Erythroblast (primary cell): ENCODE data around the gene BPHL.
"Not testable (repeated sequence)": the region's sequence is repeated elsewhere in the genome, so short reads cannot be mapped to it uniquely, and the experiment has no call there.

Experiments
- DNase-seq, 2 experiments: peaks; one replicate each; lab custom pipeline; 2025; lab: John Stamatoyannopoulos, UW
- GATA1 ChIP-seq: IDR thresholded peaks from 2 replicates; pipeline ENCODE4 v1.6.1; 2011; ENCODE audit warnings: low read depth, mild to moderate bottlenecking, control low read depth, low read length, moderate library complexity
- POLR2A ChIP-seq: IDR thresholded peaks from 2 replicates; pipeline ENCODE4 v1.6.1; 2011; ENCODE audit warnings: mild to moderate bottlenecking, low read length

BPHL gene

DNA sequence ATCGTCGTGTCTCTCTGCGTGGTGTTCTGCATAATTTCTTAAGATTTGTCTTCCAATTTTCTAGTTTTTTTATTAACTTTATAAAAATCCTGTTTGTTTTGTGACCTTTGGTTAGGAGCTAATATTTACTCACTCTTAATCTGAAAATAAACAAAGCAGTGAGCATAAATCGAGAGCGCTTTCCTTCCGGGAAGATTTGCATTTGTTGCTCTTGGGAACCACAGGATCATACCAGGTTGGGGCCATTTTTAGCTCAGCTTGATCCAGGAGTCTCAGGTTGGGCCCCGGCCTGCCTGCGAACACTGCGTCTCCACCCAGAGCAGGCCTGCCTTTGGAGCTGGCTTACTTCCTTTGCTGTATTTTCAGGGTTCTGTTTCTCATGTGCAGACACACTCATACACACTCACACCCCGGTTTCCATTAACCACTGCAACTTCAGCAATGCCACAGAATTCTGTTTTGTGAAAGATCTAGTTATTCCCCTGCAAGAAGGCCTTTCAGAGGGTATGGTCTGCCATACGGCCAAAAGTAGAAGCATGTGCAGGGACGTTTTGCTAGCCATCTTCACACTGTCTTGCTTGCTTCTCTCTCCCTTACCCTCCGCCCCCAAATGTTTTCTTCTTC is 17.3 kb downstream of the BPHL start:
- no peak for DNase-seq
- TF ChIP-seq GATA1 (no peak), POLR2A (no peak)

- DNase-seq = no peak
- TF ChIP-seq POLR2A (no peak), GATA1 (no peak)
Observed at GRCh38 chr6:3136292-3137011, 17.9 kb downstream of the BPHL start.

DNA sequence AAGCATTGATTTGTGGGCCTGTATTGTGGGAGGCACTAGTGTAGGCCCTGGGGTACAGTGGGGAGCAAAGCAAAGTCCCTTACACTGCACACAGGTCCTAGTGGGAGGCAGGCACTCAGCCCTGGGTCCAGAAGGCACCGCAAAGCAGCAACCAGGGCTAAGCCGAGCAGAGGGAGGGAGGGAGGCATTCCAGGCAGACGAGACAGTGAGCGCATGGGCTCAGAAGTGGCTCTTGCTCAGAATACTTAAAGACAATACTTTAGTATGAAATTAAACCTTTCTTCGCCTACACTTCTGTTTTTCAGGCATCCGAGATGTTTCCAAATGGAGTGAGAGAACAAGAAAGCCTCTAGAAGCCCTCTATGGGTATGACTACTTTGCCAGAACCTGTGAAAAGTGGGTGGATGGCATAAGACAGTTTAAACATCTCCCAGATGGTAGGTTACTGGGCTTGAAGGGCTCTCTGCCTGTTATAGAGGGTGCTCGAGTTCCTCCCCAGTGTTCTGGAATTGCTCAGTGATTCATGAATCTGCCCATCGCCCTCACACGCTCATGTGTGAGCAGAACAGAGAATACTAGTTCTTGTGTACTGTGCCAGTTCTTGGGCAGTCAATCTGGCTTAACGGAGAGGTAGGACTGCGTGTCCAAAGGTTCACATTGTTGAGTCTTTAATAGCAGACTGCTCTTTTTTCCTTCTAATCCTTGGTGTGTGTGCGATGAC is 18.7 kb downstream of the BPHL start:
- no peak for DNase-seq
- TF ChIP-seq GATA1 (no peak), POLR2A (no peak)

DNA sequence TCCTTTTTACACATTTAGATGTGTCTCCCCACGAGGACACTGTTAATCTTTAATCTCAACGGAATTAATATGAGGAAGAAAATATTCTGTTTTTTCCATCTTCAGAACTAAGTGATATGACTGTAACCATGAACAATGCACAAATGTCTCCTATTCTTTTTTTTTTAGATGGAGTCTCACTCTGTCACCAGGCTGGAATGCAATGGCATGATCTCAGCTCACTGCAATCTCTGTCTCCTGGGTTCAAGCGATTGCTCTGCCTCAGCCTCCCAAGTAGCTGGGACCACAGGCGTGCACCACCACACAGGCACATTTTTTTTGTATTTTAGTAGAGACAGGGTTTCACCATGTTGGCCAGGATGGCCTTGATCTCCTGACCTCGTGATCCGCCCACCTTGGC is 19.4 kb downstream of the BPHL start:
- DNase-seq = not testable (repeated sequence)

DNA sequence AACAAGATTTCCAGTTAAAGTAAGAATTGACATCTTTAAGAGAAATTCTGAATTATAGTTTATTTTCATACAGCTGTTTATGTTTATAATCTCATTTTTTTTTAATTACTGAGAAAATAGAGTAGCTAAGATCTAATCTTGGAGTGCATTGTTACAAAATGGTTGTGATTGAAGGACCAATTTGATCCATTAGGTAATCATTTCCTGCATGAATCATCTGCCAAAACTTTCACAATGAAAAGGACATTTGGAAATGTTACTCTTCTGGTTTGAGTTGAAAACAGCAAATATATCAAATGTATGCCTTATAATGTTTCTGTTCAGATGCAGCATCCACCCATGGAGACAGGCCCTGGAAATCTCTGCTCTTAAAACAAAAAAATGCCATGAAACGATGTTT is 19.8 kb downstream of the BPHL start:
- TF ChIP-seq POLR2A (no peak), GATA1 (no peak)
- DNase-seq = no peak

GRCh38 chr6:3139090-3139903 is 20.8 kb downstream of the BPHL start:
- TF ChIP-seq POLR2A (no peak), GATA1 (no peak)
- DNase-seq = peak in 1 of 2 experiments; percentile 18

- TF ChIP-seq POLR2A = no peak
- no peak for TF ChIP-seq GATA1
- no peak for DNase-seq
Observed at GRCh38 chr6:3140201-3140600, 21.7 kb downstream of the BPHL start.

DNA sequence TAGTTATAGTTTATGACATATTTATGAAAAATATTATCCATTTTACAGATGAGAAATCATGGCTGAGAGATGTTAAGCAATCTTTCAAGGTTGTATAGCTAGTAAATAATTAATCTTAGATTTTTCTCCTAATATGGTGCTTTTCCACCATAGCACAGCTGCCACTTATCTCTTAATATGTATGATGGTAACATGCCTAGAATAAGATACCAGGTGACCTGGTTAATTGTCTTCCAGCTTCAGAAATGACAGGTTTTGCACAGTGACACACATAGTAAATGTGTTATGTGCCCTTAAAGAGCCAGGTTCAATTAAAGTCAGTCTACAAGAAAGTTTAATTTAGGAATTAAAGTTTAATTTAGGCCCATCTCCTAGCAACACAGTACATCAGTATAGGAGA is 24.0 kb downstream of the BPHL start:
- no peak for TF ChIP-seq GATA1
- TF ChIP-seq POLR2A = no peak
- no peak for DNase-seq

DNA sequence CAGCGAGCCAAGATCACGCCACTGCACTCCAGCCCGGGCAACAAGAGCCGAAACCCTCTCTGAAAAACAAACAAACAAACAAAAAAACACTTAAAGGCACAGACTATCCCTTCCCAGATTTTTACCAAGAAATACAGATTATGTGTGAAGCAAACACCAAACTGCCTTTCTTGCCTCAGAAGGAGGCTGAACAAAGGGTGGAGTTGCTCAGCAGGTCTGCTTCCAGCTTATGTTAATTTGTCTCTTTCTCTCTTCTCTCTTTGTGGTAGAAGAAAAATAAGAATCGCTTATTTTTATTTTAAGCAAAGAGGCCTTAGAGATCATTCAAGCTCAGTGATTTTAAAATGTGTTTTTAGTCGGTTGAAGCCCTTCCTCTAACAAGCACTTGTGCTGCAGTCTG is 24.6 kb downstream of the BPHL start:
- DNase-seq = no peak
- no peak for TF ChIP-seq POLR2A
- TF ChIP-seq GATA1 = no peak

DNA sequence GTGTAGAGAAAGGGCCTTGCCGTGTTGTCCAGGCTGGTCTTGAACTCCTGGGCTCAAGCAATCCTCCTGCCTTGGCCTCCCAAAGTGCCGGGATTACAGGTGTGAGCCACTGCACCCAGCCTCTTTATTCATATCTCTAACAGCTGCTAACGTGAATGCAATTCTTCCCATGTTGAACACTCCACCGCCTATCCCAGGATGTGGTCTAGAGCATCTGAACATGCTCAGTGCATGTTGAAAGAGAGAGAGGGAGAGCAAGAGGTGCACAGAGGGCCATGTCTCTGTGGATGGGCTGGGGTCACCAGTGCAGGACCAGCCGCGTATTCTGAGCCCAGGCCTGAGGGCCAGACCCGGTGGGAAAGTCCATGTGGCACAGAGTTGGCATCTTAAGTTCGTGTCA is 26.1 kb downstream of the BPHL start:
- TF ChIP-seq POLR2A (no peak), GATA1 (no peak)
- DNase-seq = no peak

DNA sequence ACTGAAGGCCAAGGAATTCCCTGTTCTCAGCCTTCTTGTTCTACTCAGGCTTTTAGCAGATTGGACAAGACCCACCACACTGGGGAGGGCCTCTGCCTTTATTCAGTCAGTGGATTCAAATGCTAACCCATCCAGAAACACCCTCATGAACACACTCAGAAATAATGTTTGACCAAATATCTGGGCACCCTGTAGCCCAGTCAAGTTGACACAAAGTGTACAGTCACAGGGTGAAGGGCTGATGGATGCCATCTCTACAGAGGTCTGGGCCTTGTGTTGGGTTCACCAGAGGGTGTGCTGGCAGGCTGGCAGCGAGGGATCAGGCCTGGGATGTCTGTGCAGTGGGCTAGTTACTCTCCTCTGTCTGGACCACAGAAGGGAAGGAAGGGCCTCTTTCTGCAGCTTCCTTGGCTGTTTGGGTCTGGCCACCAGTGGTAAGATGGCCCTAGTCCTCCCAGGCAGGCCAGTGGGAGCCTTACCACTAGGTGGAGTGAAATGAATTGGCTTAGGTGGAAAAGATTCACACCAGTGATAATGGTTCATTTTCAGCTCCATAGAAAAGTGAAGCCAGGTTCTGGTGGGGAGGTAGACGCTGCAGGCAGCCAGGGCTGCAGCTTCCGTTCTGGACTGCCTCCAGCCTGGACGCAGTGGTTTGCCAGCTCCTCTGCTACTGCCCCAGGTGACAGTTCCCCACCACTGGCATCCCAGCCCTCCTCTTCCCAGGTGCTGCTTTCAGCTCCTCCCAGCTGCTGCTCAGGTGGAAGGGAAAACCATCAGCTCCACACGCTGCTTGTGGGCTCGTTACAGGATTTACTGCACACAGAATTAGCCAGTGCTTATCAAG is 29.6 kb downstream of the BPHL start:
- TF ChIP-seq GATA1 (no peak), POLR2A (no peak)
- DNase-seq = peak in 1 of 2 experiments; percentile 16

- TF ChIP-seq GATA1 = no peak
- TF ChIP-seq POLR2A = no peak
- DNase-seq = no peak
Observed at GRCh38 chr6:3151691-3152090, 33.2 kb downstream of the BPHL start.

- TF ChIP-seq POLR2A (no peak), GATA1 (no peak)
- DNase-seq = peak in 1 of 2 experiments; percentile 22
Observed at GRCh38 chr6:3152689-3153088, 34.2 kb downstream of the BPHL start.
